ENCODE results near the gene APOC1.

APOC1 gene

DNA sequence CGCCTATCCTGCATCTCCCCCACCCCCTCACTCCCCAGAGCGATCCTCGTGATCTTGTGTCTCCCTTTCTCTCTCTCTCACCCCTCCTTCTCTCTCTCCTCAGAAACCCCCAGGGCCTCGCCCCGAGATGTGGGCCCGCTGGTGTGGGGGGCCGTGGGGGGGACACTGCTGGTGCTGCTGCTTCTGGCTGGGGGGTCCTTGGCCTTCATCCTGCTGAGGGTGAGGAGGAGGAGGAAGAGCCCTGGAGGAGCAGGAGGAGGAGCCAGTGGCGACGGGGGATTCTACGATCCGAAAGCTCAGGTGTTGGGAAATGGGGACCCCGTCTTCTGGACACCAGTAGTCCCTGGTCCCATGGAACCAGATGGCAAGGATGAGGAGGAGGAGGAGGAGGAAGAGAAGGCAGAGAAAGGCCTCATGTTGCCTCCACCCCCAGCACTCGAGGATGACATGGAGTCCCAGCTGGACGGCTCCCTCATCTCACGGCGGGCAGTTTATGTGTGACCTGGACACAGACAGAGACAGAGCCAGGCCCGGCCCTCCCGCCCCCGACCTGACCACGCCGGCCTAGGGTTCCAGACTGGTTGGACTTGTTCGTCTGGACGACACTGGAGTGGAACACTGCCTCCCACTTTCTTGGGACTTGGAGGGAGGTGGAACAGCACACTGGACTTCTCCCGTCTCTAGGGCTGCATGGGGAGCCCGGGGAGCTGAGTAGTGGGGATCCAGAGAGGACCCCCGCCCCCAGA is 36.1 kb upstream of the APOC1 start:
- no peak for ATAC-seq
- TF ChIP-seq ZNF70 (CRISPR knock-in tag; IDR thresholded peaks at IDR 0.05) (no peak), ARNTL (CRISPR knock-in tag; IDR thresholded peaks at IDR 0.05; ENCODE audit: borderline replicate concordance, low read depth) (no peak), GLIS3 (CRISPR knock-in tag; IDR thresholded peaks at IDR 0.05) (no peak), ZNF8 (CRISPR knock-in tag; IDR thresholded peaks at IDR 0.05) (no peak)
- TF ChIP-seq, protein P1, sequence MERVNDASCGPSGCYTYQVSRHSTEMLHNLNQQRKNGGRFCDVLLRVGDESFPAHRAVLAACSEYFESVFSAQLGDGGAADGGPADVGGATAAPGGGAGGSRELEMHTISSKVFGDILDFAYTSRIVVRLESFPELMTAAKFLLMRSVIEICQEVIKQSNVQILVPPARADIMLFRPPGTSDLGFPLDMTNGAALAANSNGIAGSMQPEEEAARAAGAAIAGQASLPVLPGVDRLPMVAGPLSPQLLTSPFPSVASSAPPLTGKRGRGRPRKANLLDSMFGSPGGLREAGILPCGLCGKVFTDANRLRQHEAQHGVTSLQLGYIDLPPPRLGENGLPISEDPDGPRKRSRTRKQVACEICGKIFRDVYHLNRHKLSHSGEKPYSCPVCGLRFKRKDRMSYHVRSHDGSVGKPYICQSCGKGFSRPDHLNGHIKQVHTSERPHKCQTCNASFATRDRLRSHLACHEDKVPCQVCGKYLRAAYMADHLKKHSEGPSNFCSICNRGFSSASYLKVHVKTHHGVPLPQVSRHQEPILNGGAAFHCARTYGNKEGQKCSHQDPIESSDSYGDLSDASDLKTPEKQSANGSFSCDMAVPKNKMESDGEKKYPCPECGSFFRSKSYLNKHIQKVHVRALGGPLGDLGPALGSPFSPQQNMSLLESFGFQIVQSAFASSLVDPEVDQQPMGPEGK (CRISPR knock-in tag; IDR thresholded peaks at IDR 0.05; ENCODE audit: borderline replicate concordance), result no peak

DNA sequence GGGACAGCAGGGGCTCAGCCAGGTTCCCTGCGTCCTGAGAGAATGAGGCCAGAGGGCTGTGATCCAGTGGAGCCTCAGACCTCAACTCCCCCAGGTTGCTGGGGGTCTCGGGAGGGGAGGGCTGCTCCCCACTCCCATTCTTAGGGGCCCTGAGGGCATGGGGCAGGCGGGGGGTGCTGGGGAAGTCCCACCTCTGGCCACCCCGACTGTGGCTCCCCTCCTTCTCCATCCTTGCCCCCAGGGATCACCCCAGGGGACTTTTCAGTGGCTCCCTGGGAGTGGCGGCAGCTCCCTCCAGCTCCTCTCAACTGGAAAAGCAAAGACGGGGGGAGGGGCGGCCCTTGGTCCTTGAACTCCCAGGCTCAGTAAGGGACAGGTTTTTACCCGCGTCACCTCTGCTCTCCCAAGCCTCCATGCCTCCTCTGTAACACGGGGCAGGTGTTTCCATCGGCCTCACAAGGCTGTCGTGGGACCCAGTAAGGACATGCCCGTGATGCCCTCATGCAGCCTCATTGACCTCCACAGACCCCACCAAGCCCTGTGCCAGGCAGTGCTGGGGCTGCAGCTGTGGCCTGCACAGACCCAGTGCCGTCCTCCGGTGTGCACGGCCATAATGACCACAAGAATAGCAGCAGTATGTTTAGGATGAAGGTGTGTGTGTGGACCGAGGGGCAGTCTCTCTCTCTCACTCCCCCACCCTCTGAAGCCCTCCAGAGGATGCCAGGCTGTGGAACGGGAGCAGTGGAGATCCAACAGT is 34.9 kb upstream of the APOC1 start:
- TF ChIP-seq TOX (CRISPR knock-in tag; IDR thresholded peaks at IDR 0.05; ENCODE audit: borderline replicate concordance) (no peak), CSDC2 (CRISPR knock-in tag; IDR thresholded peaks at IDR 0.05) (no peak), BACH2 (CRISPR knock-in tag; IDR thresholded peaks at IDR 0.05; ENCODE audit: borderline replicate concordance) (no peak), PPARA (CRISPR knock-in tag; IDR thresholded peaks at IDR 0.05; ENCODE audit: borderline replicate concordance) (no peak), ISL1 (CRISPR knock-in tag; IDR thresholded peaks at IDR 0.05) (no peak), ZFP30 (CRISPR knock-in tag; IDR thresholded peaks at IDR 0.05) (no peak), ZNF565 (CRISPR knock-in tag; conservative IDR thresholded peaks at IDR 0.05; ENCODE audit: low read depth) (no peak), OSR1 (CRISPR knock-in tag; IDR thresholded peaks at IDR 0.05) (no peak), RARB (CRISPR knock-in tag; IDR thresholded peaks at IDR 0.05) (no peak), GLIS3 (CRISPR knock-in tag; IDR thresholded peaks at IDR 0.05) (no peak), SNAI2 (CRISPR knock-in tag; IDR thresholded peaks at IDR 0.05) (no peak), ESRRG (CRISPR knock-in tag; IDR thresholded peaks at IDR 0.05) (no peak), ARNTL (CRISPR knock-in tag; IDR thresholded peaks at IDR 0.05; ENCODE audit: borderline replicate concordance, low read depth) (no peak), ZFP3 (CRISPR knock-in tag; IDR thresholded peaks at IDR 0.05) (no peak), ZNF70 (CRISPR knock-in tag; IDR thresholded peaks at IDR 0.05) (no peak)
- TF ChIP-seq, protein P2, sequence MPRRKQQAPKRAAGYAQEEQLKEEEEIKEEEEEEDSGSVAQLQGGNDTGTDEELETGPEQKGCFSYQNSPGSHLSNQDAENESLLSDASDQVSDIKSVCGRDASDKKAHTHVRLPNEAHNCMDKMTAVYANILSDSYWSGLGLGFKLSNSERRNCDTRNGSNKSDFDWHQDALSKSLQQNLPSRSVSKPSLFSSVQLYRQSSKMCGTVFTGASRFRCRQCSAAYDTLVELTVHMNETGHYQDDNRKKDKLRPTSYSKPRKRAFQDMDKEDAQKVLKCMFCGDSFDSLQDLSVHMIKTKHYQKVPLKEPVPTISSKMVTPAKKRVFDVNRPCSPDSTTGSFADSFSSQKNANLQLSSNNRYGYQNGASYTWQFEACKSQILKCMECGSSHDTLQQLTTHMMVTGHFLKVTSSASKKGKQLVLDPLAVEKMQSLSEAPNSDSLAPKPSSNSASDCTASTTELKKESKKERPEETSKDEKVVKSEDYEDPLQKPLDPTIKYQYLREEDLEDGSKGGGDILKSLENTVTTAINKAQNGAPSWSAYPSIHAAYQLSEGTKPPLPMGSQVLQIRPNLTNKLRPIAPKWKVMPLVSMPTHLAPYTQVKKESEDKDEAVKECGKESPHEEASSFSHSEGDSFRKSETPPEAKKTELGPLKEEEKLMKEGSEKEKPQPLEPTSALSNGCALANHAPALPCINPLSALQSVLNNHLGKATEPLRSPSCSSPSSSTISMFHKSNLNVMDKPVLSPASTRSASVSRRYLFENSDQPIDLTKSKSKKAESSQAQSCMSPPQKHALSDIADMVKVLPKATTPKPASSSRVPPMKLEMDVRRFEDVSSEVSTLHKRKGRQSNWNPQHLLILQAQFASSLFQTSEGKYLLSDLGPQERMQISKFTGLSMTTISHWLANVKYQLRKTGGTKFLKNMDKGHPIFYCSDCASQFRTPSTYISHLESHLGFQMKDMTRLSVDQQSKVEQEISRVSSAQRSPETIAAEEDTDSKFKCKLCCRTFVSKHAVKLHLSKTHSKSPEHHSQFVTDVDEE (CRISPR knock-in tag; IDR thresholded peaks at IDR 0.05), result no peak
- TF ChIP-seq, protein P3, sequence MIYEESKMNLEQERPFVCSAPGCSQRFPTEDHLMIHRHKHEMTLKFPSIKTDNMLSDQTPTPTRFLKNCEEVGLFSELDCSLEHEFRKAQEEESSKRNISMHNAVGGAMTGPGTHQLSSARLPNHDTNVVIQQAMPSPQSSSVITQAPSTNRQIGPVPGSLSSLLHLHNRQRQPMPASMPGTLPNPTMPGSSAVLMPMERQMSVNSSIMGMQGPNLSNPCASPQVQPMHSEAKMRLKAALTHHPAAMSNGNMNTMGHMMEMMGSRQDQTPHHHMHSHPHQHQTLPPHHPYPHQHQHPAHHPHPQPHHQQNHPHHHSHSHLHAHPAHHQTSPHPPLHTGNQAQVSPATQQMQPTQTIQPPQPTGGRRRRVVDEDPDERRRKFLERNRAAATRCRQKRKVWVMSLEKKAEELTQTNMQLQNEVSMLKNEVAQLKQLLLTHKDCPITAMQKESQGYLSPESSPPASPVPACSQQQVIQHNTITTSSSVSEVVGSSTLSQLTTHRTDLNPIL (CRISPR knock-in tag; IDR thresholded peaks at IDR 0.05; ENCODE audit: low read depth), result no peak
- TF ChIP-seq, protein P4, sequence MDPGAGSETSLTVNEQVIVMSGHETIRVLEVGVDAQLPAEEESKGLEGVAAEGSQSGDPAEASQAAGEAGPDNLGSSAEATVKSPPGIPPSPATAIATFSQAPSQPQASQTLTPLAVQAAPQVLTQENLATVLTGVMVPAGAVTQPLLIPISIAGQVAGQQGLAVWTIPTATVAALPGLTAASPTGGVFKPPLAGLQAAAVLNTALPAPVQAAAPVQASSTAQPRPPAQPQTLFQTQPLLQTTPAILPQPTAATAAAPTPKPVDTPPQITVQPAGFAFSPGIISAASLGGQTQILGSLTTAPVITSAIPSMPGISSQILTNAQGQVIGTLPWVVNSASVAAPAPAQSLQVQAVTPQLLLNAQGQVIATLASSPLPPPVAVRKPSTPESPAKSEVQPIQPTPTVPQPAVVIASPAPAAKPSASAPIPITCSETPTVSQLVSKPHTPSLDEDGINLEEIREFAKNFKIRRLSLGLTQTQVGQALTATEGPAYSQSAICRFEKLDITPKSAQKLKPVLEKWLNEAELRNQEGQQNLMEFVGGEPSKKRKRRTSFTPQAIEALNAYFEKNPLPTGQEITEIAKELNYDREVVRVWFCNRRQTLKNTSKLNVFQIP (CRISPR knock-in tag; IDR thresholded peaks at IDR 0.05; ENCODE audit: borderline replicate concordance, low read depth), result no peak
- TF ChIP-seq, protein P5, sequence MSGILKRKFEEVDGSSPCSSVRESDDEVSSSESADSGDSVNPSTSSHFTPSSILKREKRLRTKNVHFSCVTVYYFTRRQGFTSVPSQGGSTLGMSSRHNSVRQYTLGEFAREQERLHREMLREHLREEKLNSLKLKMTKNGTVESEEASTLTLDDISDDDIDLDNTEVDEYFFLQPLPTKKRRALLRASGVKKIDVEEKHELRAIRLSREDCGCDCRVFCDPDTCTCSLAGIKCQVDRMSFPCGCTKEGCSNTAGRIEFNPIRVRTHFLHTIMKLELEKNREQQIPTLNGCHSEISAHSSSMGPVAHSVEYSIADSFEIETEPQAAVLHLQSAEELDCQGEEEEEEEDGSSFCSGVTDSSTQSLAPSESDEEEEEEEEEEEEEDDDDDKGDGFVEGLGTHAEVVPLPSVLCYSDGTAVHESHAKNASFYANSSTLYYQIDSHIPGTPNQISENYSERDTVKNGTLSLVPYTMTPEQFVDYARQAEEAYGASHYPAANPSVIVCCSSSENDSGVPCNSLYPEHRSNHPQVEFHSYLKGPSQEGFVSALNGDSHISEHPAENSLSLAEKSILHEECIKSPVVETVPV (CRISPR knock-in tag; IDR thresholded peaks at IDR 0.05), result no peak
- ATAC-seq, result no peak
